GM12892 (cell line): ENCODE measurements around the gene HTT.

Source experiments
- POLR2A ChIP-seq: IDR thresholded peaks from 2 replicates; pipeline ENCODE4 v1.6.1; 2011; ENCODE audit warnings: low read depth, low read length, control low read depth
- TAF1 ChIP-seq: IDR thresholded peaks from 2 replicates; pipeline ENCODE4 v1.6.1; 2011; ENCODE audit warnings: low read depth, mild to moderate bottlenecking, control low read depth, low read length, borderline replicate concordance

DNA sequence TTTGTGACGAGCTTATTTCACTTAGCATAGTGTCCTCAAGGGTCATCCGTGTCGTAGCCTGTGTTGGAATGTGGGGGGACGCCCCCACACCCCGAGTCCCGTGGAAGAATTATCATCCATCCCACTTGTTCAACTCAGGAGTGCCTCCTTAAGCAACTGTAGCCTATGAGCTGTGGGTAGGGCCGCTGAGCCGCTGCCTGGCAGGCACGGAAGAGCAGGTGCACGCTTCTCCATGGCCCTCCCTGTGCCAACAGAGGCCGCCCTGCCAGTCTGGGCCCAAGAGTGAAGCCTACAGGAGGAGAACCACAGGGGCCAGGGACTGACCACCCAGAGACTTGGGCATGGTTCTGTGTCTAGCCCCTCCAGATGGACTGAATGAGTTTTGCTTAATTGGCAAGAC, 216.0 kb downstream of the HTT start:
- TF ChIP-seq POLR2A (no peak), TAF1 (no peak)
